GM18517 (cell line): ENCODE measurements around the gene LBP.
"Not testable (repeated sequence)": the region's sequence is repeated elsewhere in the genome, so short reads cannot be mapped to it uniquely, and the experiment has no call there.

ENCODE experiments used
- ATAC-seq: cut with Tn5 transposase; IDR thresholded peaks from one replicate; pipeline ENCODE4 v1.9.1; 2021; ENCODE audit warnings: mild to moderate bottlenecking, moderate library complexity; ENCODE audit not compliant: unreplicated experiment

LBP gene

GRCh38 chr20:38320221-38320620 is 26.1 kb upstream of the LBP start:
- ATAC-seq, result no peak

- ATAC-seq, result no peak
Measured at GRCh38 chr20:38321959-38322598, 24.2 kb upstream of the LBP start.

- no peak for ATAC-seq
Measured at GRCh38 chr20:38324159-38324558, 22.1 kb upstream of the LBP start.

GRCh38 chr20:38325167-38325566 is 21.1 kb upstream of the LBP start:
- ATAC-seq, result no peak

- ATAC-seq, result no peak
Measured at GRCh38 chr20:38325905-38326304, 20.4 kb upstream of the LBP start.

- no peak for ATAC-seq
Measured at GRCh38 chr20:38326309-38326708, 20.0 kb upstream of the LBP start.

GRCh38 chr20:38330638-38331037 is 15.6 kb upstream of the LBP start:
- no peak for ATAC-seq

GRCh38 chr20:38331245-38331644 is 15.0 kb upstream of the LBP start:
- ATAC-seq, result no peak

- no peak for ATAC-seq
Measured at GRCh38 chr20:38331814-38332213, 14.5 kb upstream of the LBP start.

GRCh38 chr20:38334016-38334415 is 12.3 kb upstream of the LBP start:
- ATAC-seq, result no peak

- ATAC-seq, result no peak
Measured at GRCh38 chr20:38336726-38337125, 9.6 kb upstream of the LBP start.

GRCh38 chr20:38337561-38338140 is 8.6 kb upstream of the LBP start:
- ATAC-seq, result no peak

- no peak for ATAC-seq
Measured at GRCh38 chr20:38338849-38339520, 7.3 kb upstream of the LBP start.

- not testable (repeated sequence) for ATAC-seq
Measured at GRCh38 chr20:38339521-38339896, 6.8 kb upstream of the LBP start.

- no peak for ATAC-seq
Measured at GRCh38 chr20:38339997-38340396, 6.3 kb upstream of the LBP start.

- no peak for ATAC-seq
Measured at GRCh38 chr20:38340693-38341092, 5.6 kb upstream of the LBP start.

GRCh38 chr20:38342216-38342615 is 4.1 kb upstream of the LBP start:
- no peak for ATAC-seq

- no peak for ATAC-seq
Measured at GRCh38 chr20:38342713-38343310, 3.5 kb upstream of the LBP start.

- no peak for ATAC-seq
Measured at GRCh38 chr20:38343311-38344106, 2.8 kb upstream of the LBP start.

- no peak for ATAC-seq
Measured at GRCh38 chr20:38344107-38344701, 2.1 kb upstream of the LBP start.

GRCh38 chr20:38345643-38346042 is 639 bp upstream of the LBP start:
- no peak for ATAC-seq
